ENCODE measurements around the gene HOXD12.
A peak's percentile ranks its signal among the peaks of the same experiment; 100 is the strongest.

The HOXD12 gene, protein sequence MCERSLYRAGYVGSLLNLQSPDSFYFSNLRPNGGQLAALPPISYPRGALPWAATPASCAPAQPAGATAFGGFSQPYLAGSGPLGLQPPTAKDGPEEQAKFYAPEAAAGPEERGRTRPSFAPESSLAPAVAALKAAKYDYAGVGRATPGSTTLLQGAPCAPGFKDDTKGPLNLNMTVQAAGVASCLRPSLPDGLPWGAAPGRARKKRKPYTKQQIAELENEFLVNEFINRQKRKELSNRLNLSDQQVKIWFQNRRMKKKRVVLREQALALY

DNA sequence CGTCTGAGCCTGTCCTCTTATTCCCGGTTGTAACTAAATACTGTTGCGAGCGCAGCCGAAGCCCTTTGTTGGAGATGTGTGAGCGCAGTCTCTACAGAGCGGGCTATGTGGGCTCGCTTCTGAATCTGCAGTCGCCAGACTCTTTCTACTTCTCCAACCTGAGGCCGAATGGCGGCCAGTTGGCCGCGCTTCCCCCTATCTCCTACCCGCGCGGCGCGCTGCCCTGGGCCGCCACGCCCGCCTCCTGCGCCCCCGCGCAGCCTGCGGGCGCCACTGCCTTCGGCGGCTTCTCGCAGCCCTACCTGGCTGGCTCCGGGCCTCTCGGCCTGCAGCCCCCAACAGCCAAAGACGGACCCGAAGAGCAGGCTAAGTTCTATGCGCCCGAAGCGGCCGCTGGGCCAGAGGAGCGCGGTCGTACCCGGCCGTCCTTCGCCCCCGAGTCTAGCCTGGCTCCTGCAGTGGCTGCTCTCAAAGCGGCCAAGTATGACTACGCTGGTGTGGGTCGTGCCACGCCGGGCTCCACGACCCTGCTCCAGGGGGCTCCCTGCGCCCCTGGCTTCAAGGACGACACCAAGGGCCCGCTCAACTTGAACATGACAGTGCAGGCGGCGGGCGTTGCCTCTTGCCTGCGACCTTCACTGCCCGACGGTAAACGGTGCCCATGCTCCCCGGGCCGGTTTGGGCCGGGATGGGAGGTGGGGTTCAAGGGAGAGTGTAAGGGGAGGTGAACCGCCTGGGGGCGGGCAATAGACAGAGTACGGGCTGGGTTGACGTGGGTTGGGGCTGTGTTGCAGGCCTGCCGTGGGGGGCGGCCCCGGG, at the start of gene HOXD12:
Gene HOXD12 (plus strand): TSS at position 68 of the 819 bp plus-strand sequence. CDS start 7 bp downstream, at position 75.
- no peak for DNase-seq

DNA sequence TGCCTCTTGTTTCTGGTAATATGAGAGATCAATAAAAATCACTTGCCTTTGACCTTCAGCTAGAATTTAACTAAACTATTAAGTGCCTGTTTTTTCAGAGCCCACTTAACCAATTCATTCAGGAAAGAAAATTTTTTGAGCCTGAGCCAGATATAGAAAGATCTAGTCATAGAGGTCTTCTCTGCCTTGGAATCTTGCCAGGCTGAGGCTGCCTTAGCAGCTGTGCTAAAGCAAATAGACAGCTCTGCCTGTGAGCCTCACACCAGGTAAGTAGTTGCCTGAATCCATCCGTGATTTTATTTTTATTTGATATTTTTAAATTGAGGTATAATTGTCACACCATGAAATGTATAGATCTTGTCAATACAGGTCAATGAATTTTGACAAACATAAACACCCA, 43.2 kb upstream of the HOXD12 start:
- DNase-seq: peak; percentile 37 to 70

DNA sequence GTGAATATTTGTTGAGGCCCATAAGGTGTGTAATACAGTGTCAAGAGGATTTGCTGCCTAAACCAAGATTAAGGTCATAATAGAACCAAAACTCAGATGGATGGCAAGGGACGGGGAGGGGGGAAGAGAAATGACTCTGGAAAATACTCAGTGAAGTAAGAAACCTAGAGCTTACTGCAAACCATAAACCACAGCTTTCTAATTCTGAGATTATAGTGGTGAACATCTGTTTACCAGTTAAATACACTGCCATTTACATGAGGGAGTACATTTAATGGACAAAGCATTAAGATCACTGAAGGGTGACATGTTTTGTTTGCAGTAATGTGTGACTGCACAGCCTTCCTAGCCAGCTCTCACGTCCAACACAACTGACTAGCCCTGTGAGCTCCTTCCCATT, 35.6 kb upstream of the HOXD12 start:
- DNase-seq: no peak

DNA sequence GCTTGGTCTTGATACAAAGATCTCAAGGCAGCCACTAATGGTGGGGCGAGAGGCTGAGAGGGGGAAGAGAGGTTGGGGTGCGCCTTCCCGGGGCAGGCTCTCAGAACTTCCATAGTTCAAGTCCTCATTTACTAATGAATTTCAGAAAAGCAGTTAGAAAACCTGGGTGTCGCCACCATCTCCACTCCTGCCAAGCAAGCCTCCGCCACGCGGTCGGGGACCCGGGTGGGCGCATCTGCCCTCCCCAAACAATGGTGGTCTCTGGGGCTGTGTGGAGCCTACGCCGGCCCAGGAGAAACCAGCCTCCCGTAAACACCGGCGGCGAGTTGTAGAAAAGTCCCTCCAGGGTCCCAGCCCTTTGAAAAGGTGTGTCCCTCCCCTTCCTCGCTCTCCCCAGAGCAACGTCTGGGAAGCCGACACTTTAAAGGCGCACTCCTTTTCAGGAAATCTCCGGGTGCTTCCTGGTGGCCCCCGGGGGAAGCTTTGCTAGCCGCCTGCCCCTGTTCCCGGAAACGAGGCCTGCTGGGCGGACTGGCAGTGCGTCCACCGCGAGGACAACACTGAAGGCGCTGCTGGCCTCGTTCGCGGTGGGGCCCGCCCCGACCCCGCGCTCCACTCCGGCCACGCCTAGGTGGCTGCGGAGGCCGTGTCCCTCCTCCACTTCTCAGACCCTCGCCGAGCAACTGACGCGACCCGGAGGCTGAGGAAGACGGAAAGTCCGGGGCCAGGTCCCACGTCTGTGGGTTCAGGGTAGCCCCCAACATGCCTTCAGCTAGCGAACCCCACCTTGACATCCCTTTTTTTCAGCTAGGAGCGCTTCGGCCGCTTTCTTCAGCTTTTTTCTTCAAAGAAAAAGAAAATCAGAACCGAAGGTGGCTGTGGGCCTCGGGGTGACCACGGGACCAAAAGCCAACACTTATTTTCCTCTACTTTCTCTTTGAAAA, 32.7 kb upstream of the HOXD12 start:
- DNase-seq: no peak

DNA sequence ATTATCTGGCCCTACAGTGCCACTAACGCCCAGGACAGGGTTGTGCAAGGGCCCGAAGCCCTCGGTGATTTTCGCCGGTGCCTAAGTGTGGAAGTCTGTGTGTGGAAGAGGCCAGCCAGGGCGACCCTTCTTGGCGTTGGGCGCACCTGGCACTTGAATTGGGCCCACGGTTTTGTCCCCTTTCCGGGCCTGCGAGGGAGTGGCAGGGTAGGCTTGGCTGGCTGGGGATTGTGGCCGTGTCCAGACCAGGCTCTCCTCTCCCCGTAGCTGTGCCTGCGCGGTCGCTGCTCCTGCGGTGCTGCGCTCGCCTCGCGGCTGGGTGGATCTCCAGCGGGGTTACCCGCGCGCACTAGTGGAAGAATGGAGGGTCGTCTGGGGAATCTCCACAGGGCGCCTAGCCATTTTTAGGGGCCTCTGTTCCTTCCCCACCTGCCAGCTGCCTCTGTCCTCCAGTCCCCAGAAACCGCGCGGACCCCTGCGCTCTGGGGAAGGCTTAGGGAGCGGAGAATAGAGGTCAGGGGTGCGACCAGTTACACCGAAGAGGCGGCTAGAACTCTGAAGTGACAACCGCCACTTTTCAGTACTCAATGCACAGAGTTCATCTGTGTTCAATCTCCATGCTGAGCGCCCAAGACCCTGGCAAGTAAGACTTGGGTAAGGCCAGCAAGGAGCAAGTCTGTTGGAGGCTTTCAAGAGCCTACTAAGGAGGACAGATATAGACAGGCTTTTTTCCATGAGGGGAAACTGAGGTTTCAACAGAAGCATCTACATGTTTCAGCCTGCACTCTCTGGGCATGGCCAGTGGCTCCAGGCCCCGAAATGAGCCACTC, 31.8 kb upstream of the HOXD12 start:
- no peak for DNase-seq

DNA sequence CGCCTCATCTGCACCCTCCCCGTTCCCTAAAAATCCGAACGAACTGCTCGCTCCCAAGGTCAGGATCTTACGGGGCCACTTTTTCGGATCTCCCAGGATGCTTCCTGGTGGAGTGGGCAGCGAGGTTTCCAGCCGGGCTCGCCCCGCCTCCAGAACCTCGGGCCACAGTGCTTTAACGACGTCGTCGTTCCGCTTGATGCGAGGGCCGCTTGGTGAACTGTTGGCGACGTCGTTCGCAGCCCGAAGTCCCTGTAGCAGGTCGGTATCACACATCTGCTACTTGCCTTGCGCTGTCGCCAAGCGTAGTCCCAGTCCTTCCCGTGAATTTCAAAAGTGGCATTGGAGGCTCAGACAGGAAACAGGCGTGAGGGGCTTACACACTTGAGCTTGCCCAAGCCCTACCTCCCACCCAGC, 31.2 kb upstream of the HOXD12 start:
- no peak for DNase-seq

DNA sequence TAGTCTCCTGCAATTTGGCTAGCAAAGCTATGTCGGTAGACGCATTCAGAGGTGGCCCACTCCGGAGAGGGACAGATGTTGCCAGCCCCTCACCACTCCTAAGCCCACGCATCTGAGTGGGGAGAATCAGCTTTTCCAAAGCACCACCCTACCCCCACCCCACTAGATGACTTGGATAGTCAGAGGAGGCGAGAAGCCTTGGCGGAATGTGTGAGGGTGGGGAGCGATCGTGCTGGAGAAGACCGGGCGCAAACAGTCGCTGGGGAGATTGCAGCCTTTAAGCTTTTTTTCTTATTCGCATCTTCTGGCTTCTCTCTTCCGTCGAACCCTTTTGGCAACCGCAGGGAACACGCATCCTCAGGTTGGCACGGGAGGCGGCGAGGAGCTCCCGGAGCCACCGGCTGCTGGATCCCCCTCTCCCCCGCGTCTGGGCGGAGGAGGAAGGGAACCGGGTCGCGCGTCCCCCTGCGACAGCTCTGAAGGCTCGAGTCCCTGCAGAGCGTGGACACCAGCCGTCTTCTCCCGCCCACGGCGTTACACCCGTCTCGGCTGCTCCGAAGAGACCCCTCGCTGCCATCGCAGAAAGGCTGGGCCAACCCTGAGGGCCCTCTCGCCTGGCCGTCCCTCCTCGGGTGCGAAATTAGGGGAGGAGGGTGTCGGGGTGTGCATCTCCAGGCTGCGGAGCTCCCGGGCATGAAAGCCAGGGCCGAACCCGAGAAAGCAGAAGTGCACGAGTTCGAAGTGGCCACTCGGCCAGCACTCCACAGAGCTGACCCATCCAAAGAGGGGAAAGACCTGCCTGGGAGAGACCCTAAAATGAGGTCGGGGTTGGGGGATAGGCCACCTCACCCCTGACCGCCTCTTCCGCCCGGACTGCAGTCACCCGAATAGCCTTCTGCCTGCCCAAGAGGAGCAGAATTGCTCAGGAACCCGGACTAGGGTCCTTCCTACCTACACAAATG, 28.0 kb upstream of the HOXD12 start:
- DNase-seq: no peak

DNA sequence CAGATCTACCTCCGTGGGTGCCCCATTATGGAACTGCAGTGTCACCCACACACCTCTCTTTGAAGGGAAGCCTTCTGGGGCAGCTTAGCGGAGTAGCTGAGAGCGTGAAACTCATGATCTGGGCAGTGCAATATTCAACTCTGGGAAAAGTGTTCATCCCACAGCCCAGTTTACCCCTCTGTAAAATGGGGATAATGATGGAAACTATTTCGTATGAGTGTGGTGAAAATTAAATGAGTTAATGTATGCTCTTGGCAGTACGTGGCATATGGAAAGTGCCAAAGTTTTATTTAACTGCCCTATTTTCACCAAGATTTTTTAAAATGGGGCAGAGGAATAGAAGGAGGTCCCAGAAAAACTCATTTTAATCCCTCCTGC, 27.3 kb upstream of the HOXD12 start:
- DNase-seq: no peak

DNA sequence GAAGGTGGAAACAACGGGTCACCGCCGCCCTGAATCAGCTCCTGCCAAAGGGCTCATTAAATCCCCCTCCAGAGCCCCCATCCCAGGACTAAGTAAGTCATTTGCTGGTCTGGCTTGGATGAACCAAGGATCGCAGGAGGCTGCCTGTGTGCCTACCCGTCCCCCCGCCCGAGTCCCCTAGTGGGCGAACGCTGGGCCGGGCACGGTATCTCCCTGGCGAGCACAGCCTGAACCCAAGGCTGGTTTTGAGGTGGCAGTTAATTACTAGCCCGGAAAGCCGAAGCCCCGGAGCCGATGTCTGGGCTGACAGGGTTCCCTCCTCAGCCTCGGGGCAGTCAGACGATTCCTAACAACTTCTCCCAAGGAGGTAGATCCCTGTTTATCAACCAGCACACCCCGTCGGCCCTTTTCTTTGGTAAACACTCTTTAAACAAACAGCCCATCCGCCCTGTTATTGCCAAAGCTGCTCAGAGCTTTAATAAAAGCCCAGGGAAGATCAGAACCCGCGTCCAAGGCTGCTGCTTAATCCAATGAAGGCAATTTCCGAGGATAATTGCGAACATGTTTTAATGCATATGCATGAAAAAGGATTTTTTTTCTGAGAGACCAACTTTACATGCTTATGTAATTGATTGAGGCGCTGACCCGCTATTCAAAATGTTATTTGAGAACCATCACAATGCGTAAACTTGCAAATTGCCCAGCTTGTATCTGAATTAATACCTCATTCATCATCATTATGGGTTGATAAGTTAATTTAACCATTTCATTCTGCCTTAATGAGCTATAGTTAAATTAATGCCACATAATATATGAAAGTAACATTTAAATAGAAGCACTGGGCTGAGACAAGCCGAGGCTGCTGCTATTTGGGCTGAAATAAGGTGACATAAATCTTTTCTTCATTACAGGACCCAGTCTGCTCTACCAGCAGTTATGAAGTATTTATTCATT, 26.4 kb upstream of the HOXD12 start:
- no peak for DNase-seq

DNA sequence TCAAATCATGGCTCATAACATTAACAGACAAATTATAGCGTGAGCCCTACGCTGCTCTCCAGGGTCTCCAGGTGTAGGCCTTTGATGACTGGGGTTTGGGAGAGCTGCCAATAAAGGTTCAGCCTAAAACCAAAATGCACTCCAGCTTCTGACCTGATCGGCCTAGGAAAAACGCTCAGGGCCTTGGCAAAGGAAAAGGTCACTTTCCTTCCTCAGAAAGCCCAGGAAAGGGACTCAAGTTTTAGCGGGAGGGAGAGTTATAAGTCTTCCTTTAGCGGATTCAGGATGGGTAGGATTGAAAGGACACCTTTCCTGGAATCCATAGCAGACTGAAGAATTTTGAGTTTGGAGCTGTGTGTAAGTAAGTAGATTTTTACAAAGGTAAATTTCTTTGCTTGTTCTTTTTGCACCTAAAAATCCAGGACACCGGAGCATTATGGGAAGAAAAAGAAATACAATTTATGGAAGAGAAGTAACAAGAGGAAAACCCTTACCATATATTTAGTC, 24.6 kb upstream of the HOXD12 start:
- no peak for DNase-seq

DNA sequence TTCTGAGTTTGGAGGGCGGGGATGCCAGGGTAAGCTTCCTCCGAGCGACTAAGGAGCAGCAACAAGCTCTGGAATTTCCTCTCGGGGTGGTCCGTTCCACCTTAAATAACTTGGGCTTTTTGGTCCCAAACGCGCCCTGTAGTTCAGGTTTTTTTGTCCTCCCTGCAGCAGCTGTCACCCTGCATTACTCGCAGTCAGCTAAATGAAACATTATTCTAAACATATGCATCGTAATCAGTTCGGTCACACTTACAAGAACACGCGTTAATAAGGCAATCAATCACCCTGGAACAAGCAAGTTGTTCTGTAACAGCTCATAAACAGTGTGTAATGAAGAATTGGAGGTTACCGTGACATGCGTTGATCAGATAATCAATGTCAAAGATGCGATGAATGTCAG, 24.1 kb upstream of the HOXD12 start:
- no peak for DNase-seq

DNA sequence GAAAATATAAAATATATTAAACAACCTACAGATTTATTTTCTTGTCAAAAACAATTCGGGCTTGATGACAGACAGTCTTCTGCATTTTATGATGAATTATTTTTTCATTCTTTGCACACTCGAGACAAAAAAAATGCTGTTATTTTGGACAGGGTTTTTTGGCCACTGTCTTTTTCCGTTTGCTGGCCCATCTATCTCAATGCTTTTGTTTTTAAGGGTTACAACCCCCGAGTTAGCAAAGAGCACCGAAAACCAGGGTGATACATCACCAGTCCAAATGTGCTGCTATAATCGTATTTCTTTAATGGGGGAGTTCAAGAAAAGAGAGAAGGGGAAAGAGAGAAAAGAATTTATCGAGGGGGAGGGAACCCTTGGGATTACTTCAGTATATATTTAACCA, 23.5 kb upstream of the HOXD12 start:
- no peak for DNase-seq

DNA sequence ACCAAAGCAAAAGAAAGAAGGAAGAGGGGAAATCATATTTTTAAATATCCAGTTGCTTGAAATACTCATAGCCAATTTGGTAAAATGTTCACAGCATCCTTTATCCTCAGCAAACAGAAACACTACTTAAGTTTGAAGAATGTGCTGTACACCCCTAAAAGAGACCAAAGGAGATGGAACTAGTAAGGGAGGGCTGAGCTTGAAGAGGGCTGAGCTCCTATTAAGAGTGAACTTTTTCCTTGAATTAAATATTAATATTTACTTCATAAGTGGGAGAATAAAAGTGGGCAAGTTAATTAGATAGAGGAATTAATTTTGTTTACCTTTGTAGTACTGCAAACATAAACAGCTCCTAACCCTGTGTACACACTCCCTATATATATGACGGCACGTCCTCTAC, 22.8 kb upstream of the HOXD12 start:
- DNase-seq: no peak

DNA sequence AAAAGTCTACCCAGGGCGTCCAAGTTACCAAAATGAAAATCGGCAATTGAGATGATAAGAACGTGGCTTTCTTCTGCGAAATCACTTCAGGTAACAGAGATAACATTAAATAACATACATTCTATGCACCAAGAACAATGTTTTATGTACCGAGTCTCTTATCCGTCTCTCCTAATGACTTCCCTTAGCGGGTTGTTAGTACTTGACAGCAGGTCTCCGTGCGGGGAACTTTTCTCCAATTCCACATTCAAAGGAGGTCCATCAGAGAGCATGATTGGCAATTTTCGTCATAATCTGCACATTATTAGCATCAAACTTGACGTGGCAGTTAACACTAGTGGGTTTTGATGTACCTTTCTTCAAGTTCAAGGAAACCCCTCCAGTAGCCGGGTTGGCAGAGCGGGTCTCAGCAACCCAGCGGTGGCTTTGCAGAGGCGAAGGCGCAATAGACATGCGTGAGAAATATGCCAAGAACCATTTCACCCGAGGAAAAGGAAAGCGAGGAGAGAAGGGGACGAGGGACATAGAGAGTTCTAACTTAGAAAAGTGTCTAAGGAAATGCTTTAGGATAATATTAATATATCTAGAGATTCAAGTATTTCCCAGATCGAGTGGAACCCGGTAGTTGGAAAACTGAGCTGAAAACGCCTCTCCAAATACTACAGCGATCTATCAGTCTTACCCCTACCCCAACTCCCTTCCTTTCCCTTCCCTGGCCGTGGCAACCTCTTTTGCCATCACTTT, 20.9 kb upstream of the HOXD12 start:
- no peak for DNase-seq

DNA sequence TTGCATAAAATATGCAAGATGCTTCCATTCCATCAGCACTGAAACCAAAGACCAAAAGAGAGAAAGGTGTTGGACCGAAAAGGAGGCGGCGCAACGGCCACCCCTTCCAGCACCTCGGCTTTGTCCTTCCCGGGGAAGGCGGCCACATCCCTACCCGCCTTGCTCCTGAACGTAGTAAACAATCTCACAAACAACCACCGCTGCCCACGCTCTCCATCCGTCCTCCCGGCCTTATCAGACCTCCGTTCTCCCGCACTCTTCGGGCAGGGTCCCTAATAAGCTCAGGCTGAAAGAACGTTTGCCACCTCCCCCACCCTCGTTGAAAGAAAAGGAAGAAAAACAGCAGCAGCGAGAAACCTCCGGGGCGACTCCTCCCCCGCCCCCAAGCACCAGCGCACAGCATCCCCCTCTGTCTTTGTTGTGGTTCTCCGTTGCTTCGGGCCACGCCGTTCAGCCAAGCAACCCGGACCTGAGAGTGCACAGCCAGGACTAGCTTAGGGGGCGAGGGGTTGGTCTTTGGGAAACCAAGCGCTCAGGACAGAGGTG, 20.2 kb upstream of the HOXD12 start:
- DNase-seq: no peak

DNA sequence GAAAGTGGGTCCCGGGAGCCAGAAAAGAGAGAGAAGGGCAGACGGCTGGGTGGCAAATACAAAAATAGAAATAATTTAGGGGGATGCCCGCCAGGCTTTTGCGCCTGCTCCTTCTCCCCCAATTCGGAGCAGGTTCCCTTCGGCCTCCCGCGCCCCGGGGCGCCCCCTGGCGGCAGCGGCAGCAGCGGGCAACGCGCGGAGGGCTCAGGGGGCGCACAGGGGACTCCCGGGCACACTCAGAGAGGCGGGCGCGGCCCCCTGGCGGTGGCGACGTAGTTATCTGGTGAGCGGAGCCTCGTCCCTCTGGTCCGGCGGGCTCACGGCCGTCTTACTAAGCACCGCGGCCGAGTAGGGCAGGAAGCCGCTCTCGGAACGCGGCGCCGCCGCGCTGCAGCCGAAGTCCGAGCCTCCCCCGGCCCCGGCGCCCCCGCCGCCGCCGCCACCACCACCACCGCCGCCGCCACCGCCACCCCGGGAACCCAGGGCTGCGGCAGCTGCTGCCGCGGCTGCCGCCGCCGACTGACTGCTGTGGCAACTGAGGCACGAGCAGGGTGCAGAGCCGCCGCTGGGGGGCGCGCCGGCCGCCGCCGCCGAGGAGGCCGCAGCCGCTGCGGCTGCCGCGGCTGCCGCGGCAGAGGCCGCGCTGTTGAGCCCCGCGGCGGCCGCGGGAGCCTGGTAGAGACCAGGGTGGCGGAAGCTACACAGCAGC, 19.6 kb upstream of the HOXD12 start:
- DNase-seq: no peak

DNA sequence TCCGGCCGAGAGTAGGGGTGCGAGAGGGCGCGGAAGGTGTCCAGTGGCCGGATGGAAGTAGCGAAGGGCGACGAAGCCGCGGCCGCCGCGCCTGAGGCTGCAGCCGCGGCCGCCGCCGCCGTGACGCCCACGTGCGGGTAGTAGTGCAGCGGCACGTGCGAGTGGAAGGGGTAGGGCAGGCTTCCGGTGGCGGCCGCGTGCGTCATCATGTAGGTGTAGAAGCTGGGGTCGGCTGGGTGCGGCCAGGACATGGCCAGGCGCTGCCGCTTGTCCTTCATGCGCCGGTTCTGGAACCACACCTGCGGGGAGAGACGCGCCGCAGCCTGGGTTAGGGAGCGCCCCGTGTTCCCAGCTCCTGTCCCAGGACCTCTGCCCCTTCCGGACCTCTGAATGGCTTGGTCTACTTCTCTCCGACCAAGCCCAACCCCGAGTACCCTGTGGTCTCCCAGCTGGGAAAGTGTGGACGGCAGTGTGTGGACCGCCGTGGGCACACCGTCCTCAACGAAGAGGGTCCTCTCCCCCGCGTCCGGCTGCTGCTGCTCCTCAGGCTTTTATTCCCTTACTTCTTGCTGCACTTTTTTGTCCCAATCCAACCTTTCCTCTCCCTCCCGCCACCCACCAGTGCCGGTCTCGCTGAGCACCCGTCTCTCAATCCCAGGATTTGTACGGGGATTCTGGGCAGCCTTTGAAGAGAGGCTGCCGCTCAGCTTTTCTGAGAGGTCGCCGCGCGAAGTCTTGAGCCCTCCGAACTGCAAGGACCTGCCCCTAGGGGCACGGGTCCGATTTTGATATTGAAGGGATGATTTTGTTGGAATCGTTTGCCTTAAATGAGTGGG, 18.8 kb upstream of the HOXD12 start:
- DNase-seq: no peak
